GM19035 (cell line): ENCODE data around the gene NLRP1.
"Not testable (repeated sequence)": the region's sequence is repeated elsewhere in the genome, so short reads cannot be mapped to it uniquely, and the experiment has no call there.

Experiments used
- ATAC-seq: cut with Tn5 transposase; IDR thresholded peaks from one replicate; pipeline ENCODE4 v1.9.1; 2021; ENCODE audit not compliant: unreplicated experiment

The NLRP1 gene

GRCh38 chr17:5588584-5588983 lies 4.3 kb upstream of the NLRP1 start:
- ATAC-seq = no peak

GRCh38 chr17:5587438-5588032 lies 3.2 kb upstream of the NLRP1 start:
- ATAC-seq = no peak

- ATAC-seq = no peak
Measured at GRCh38 chr17:5585836-5586521, 1.7 kb upstream of the NLRP1 start.

DNA sequence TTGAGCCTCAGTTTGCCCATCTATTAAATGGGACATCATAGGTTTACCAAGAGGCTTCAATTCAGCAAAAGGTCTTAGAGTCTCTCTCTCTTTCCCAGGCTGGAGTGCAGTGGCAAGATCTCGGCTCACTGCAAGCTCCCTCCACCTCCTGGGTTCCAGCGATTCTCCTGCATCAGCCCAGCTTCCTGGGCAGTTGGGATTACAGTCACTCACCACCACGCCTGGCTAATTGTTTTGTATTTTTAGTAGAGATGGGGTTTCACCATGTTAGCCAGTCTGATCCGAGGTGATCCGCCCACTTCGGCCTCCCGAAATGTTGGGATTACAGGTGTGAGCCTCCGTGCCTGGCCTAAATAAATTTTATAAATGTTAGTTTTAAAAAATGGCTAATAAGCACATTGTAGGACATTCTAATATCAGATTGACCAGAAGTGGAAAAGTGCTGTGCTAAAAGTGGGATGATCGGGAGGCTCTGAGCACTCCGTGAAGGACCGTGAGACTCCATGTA lies 1.0 kb upstream of the NLRP1 start:
- no peak for ATAC-seq

- ATAC-seq = peak; percentile 16
Measured at GRCh38 chr17:5583426-5584382, 605 bp downstream of the NLRP1 start.

DNA sequence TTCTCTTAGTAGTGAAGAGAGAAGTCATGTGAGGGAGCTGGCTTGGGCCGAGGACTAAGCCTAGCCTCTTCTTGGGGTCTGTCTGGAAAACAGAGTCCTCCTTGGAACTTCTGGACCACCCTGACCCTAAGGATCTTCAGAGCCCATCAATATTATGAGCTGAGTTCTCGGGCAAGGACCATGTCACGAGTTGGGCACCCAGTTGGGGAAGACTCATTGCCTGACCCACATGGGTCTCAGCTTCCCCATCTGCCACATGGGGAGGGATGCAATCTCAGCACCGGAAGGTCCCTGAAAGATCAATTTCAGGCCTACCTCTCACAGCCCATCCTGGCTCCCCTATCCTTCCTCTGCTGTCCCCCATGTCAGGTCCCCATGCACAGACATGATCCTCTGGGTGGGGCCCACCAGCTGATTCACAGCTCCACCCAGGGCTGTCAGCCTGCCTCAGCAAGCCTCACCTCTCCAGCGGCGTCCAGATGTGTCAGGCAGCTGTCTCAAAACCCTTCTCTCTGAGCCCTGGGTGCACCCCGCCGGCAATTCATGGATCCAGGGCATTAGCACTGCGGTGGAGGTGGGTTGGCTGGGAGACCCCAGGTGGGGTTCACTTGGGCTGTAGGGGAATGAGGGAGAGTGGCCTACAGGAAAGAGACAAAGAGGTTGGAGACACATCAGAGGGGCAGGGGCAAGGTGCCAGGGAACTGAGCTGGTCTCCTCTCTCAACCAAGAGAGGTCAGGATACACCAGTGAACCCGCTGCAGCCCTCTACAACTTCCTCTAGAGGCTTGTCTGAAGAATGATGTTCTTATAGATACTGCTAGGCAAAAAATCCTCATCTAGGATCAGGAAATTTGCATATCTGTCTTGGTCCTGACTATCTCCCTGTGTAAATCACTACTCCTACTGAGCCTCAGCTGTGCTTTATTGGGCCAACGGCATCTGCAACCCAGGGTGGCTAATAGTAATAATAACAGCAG lies 1.8 kb downstream of the NLRP1 start:
- no peak for ATAC-seq

DNA sequence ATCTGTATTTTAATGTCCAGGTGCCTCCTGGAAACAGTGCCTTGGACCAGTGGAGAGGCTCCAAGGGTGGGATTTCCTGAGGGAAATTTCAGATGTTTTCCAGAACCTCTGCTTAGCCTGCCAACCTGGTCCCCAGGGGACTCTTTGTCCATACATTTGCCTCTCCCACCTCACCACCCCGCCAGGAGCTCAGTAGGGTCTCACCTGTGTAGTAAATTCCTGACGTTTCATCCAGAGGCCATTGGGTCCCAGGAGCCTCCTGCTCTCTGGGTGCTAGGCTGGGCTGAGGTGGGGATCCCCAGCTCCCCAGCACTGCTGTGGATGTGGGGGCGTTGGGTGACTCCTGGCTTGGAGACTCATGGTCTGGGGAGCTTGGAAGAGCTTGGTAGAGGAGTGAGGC lies 2.7 kb downstream of the NLRP1 start:
- no peak for ATAC-seq

GRCh38 chr17:5580969-5581368 lies 3.3 kb downstream of the NLRP1 start:
- ATAC-seq = no peak

GRCh38 chr17:5580367-5580766 lies 3.9 kb downstream of the NLRP1 start:
- ATAC-seq = no peak

GRCh38 chr17:5578768-5579167 lies 5.5 kb downstream of the NLRP1 start:
- not testable (repeated sequence) for ATAC-seq

GRCh38 chr17:5573017-5573416 lies 11.3 kb downstream of the NLRP1 start:
- ATAC-seq = not testable (repeated sequence)

DNA sequence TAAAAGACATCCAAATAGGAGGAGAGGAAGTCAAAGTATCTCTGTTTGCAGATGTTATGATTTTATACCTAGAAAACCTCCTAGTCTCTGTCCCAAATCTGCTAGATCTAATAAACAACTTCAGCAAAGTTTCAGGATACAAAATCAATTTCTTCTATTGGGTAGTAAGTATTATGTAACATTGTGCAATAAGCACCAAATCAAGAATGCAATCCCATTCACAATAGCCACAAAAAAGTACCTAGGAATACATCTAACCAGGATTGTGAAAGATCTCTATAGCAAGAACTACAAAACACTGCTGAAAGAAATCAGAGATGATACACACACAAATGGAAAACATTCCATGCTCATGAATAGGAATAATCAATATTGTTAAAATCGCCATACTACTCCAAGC lies 13.0 kb downstream of the NLRP1 start:
- no peak for ATAC-seq

GRCh38 chr17:5565808-5566207 lies 18.5 kb downstream of the NLRP1 start:
- no peak for ATAC-seq

DNA sequence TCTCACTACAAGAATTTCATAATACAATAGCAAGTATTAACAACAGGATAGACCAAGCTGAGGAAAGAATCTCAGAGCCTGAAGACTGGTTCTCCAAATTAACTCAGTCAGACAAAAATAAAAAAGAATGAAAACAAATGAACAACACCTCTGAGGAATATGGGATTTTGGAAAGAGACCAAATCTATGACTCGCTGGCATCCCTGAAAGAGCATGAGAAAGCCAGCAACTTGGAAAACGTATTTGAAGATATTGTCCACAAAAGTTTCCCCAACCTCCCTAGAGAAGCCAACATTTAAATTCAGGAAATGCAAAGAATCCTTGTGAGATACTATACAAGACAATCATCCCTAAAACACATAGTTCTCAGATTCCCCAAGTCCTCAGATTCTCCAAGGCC lies 20.9 kb downstream of the NLRP1 start:
- no peak for ATAC-seq

DNA sequence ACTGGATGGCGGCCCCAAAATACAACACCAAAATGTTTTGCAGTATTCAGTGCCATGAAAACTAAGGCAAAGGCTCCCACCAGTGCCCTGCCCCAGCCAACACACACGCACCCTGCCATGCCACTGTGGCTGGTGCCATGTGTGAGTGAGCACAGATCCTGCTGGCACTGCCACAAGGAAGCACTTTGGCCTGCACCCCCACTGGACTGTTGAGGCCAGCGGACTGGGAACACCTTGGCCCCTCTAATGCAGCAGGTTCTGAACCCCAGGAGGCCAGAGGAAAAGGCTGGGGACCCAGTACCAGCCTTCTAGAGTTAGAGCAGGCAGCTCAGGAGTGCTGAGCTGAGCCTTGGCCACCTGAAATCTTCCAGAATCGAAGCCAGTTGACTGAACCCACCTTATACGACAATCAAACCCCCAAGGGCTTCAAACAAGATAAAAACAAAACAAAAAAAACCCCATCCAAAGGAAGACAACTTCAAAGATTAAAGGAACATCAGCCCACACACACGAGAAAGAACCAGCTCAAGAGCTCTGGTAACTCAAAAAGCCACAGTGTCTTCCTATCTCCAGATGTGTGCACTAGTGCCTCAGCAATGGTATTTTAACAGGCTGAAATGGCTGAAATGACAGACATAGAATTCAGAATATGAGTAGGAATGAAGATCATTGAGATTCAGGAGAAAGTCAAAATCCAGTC lies 21.5 kb downstream of the NLRP1 start:
- ATAC-seq = no peak

- no peak for ATAC-seq
Measured at GRCh38 chr17:5561736-5562571, 22.4 kb downstream of the NLRP1 start.

- ATAC-seq = no peak
Measured at GRCh38 chr17:5560361-5560988, 23.8 kb downstream of the NLRP1 start.
